Endothelial cell of umbilical vein (primary cell): ENCODE data around the gene TOM1L2. TPM values are rescaled to one million over a fixed set of nuclear protein-coding genes. Genes with fewer than 3 reads are reported as not detected.

Source experiments
- BruUV-seq: library from RNA; stranded (reverse); fragments of 400-500 nt; replicated peaks from 2 replicates; lab custom pipeline; 2021; lab: Mats Ljungman, UMichigan
- CTCF ChIA-PET: fragments of 300-600, 350-600 bp; sonication (Branson Sonifier 250); formaldehyde crosslinking; loops from one replicate; lab custom pipeline; 2021; ENCODE audit warnings: antibody characterized with exemption, inconsistent platforms; lab: Charles Lee
- POLR2A ChIA-PET: fragments of 300-600, 350-600 bp; sonication (Branson Sonifier 250); formaldehyde crosslinking; loops from one replicate; lab custom pipeline; 2021; ENCODE audit warnings: antibody characterized with exemption, inconsistent platforms; lab: Charles Lee
- DNase-seq: peaks from one replicate; pipeline ENCODE4 v3.0.0-alpha.2; 2011; ENCODE audit warnings: low read depth, low spot score
- FAIRE-seq: peaks from 2 replicates; lab custom pipeline; 2011; peaks lifted over from hg19 to GRCh38; lab: Jason Lieb, UNC
- H2AFZ ChIP-seq: 2 replicates; pipeline ENCODE4 v1.6.0; 2012; ENCODE audit warnings: low read depth, low read length, control low read depth, inconsistent platforms
- H3K27ac ChIP-seq: 2 replicates; pipeline ENCODE4 v1.5.1; 2011; ENCODE audit warnings: low read depth, mild to moderate bottlenecking, control low read depth, low read length, moderate library complexity; ENCODE audit not compliant: insufficient read depth
- H3K27me3 ChIP-seq, 2 experiments: 2 replicates each; pipeline versions ENCODE4 v1.6.0 to v1.6.1; 2011; ENCODE audit warnings: low read length in 2 of 2, mixed read lengths in 1 of 2; ENCODE audit not compliant: control insufficient read depth in 2 of 2, insufficient read depth in 2 of 2
- H3K36me3 ChIP-seq, 2 experiments: 2 replicates in 1 of 2; 3 replicates in 1 of 2; pipeline ENCODE4 v1.5.1; 2011; ENCODE audit warnings: low read length in 2 of 2, mild to moderate bottlenecking in 1 of 2, moderate library complexity in 1 of 2; ENCODE audit not compliant: control insufficient read depth in 2 of 2, insufficient read depth in 2 of 2; ENCODE audit errors: extremely low read depth in 1 of 2
- H3K4me1 ChIP-seq: 3 replicates; pipeline ENCODE4 v1.5.1; 2011; ENCODE audit warnings: mild to moderate bottlenecking, low read length; ENCODE audit not compliant: control insufficient read depth, insufficient read depth; ENCODE audit errors: extremely low read depth
- H3K4me2 ChIP-seq: 2 replicates; pipeline ENCODE4 v1.6.1; 2011; ENCODE audit warnings: low read length, control low read depth, mixed read lengths; ENCODE audit not compliant: insufficient read depth
- H3K4me3 ChIP-seq, 3 experiments: fragments of 200-600 bp in 1 of 3; sonication (generic), shearing (Covaris generic) in 1 of 3; replicated peaks in 1 of 3; 2 replicates each; pipeline ENCODE4 v1.5.1; 2011 to 2016; ENCODE audit warnings: control low read depth in 3 of 3, low read length in 3 of 3, mild to moderate bottlenecking in 2 of 3, inconsistent platforms in 1 of 3, low read depth in 1 of 3, moderate library complexity in 1 of 3; ENCODE audit not compliant: insufficient read depth in 1 of 3
- H3K79me2 ChIP-seq: 2 replicates; pipeline ENCODE4 v1.6.0; 2012; ENCODE audit warnings: low read length, inconsistent platforms; ENCODE audit not compliant: control insufficient read depth, insufficient read depth
- H3K9ac ChIP-seq: replicated peaks from 2 replicates; pipeline ENCODE3; 2011; ENCODE audit warnings: low read length, control low read depth; ENCODE audit not compliant: insufficient read depth; ENCODE audit errors: extremely low read depth
- H3K9me1 ChIP-seq: replicated peaks from 3 replicates; pipeline ENCODE4 v1.6.0; 2011; ENCODE audit warnings: mild to moderate bottlenecking, low read length; ENCODE audit not compliant: control insufficient read depth, insufficient read depth; ENCODE audit errors: extremely low read depth
- H3K9me3 ChIP-seq: replicated peaks from 2 replicates; pipeline ENCODE4 v1.5.1; 2012; ENCODE audit warnings: low read length, inconsistent platforms; ENCODE audit not compliant: control insufficient read depth, insufficient read depth
- H4K20me1 ChIP-seq: replicated peaks from 2 replicates; pipeline ENCODE3; 2011; ENCODE audit warnings: mild to moderate bottlenecking, low read length; ENCODE audit not compliant: control insufficient read depth, insufficient read depth; ENCODE audit errors: extremely low read depth
- EZH2 ChIP-seq: IDR thresholded peaks from 2 replicates; pipeline ENCODE4 v1.6.1; 2012; ENCODE audit warnings: borderline replicate concordance, low read depth, mild to moderate bottlenecking, moderate library complexity, low read length, inconsistent platforms; ENCODE audit not compliant: severe bottlenecking
- FOS ChIP-seq: IDR thresholded peaks from 2 replicates; pipeline ENCODE4 v1.6.1; 2011; ENCODE audit warnings: mild to moderate bottlenecking, low read length, moderate library complexity, borderline replicate concordance; ENCODE audit not compliant: insufficient read depth
- GATA2 ChIP-seq: IDR thresholded peaks from 2 replicates; pipeline ENCODE4 v1.7.0; 2011; ENCODE audit warnings: low read depth, mild to moderate bottlenecking, moderate library complexity, mixed read lengths, low read length; ENCODE audit not compliant: insufficient read length, insufficient read depth
- JUN ChIP-seq: IDR thresholded peaks from 2 replicates; pipeline ENCODE4 v1.6.1; 2011; ENCODE audit warnings: borderline replicate concordance, low read depth; ENCODE audit not compliant: insufficient read length, insufficient read depth
- MYC ChIP-seq: IDR thresholded peaks from one replicate; pipeline ENCODE4 v1.6.1; 2011; ENCODE audit warnings: mild to moderate bottlenecking, low read depth, low read length
- POLR2A ChIP-seq: IDR thresholded peaks from 2 replicates; pipeline ENCODE4 v1.6.1; 2012; ENCODE audit warnings: low read depth, mild to moderate bottlenecking, control low read depth, low read length
- POLR2AphosphoS5 ChIP-seq: IDR thresholded peaks from 2 replicates; pipeline ENCODE4 v1.6.1; 2012; ENCODE audit warnings: low read depth, mild to moderate bottlenecking, control low read depth, low read length, moderate library complexity; ENCODE audit not compliant: insufficient read depth
- dilution Hi-C: fragments of 300-500 bp; cut with MboI; formaldehyde crosslinking; loops from one replicate; pipeline ENCODE4 v1.15.0; 2019; ENCODE audit warnings: low sequenced_read_pairs; ENCODE audit not compliant: extremely low pct_ligation_motif_present
- intact Hi-C: fragments of 100-400 bp; cut with micrococcal nuclease; formaldehyde crosslinking; loops from one replicate; pipeline ENCODE4 v1.10.0; 2022
- polyA plus RNA-seq, 4 experiments: library from polyadenylated mRNA; depleted of rRNA in 3 of 4; stranded (reverse) in 3 of 4; unstranded in 1 of 4; fragments of >200 nt; gene quantifications; 2 replicates each; pipeline versions ENCODE4 v1.2.1 to v1.2.3, GENCODE V29; 2011 to 2012; ENCODE audit warnings: missing spikeins in 1 of 4
- total RNA-seq: library from RNA; stranded (reverse); gene quantifications from 2 replicates; pipeline ENCODE4 v1.2.3, GENCODE V29; 2021
- TF ChIP-seq, protein P1 (sequence below), 2 donors: IDR thresholded peaks; 1 replicate in 1 of 2; 2 replicates in 1 of 2; pipeline ENCODE4 v1.5.1; 2011; ENCODE audit warnings: low read length in 2 of 2, mild to moderate bottlenecking in 2 of 2, moderate library complexity in 2 of 2, control low read depth in 1 of 2, inconsistent platforms in 1 of 2, low read depth in 1 of 2; ENCODE audit not compliant: insufficient read depth in 1 of 2; ENCODE audit errors: extremely low read depth in 1 of 2
- TF ChIP-seq, protein P2 (sequence below): IDR thresholded peaks from 2 replicates; pipeline ENCODE4 v1.6.1; 2011; ENCODE audit not compliant: insufficient read depth, insufficient read length

The TOM1L2 gene
- total and polyA plus RNA-seq, 2 donors (not counting 3 experiments of a cell fraction or from before 2014, with no cell fraction given) = 31.7 to 37.6 TPM

DNA sequence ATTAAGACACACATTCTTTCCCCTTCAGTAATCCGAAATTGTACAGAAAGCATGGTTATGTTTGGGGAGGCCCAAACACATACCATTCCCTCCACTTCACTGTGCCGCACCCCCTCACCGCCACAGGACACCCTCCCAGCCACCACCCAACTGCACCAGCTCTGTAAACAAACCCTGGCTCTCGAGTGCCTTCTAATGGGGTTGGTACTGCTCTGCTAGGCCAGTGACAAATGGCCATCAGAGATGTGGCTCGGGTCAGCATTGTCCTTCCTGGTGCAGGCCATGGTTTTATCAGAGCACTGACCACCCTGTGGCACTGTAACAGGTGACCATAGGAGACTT, 111.5 kb downstream of the TOM1L2 start:
- no peaks in the 10 kb centered on the region for H3K79me2 ChIP-seq
- H3K27me3 ChIP-seq = no peaks in the 10 kb centered on the region
- H4K20me1 ChIP-seq = no peaks in the 10 kb centered on the region
- no peak overlapping the region for H2AFZ ChIP-seq
- no peak for TF ChIP-seq GATA2
- no peak for TF ChIP-seq POLR2AphosphoS5
- TF ChIP-seq FOS = no peak
- TF ChIP-seq JUN = no peak
- no peak for TF ChIP-seq EZH2
- TF ChIP-seq, protein P1, sequence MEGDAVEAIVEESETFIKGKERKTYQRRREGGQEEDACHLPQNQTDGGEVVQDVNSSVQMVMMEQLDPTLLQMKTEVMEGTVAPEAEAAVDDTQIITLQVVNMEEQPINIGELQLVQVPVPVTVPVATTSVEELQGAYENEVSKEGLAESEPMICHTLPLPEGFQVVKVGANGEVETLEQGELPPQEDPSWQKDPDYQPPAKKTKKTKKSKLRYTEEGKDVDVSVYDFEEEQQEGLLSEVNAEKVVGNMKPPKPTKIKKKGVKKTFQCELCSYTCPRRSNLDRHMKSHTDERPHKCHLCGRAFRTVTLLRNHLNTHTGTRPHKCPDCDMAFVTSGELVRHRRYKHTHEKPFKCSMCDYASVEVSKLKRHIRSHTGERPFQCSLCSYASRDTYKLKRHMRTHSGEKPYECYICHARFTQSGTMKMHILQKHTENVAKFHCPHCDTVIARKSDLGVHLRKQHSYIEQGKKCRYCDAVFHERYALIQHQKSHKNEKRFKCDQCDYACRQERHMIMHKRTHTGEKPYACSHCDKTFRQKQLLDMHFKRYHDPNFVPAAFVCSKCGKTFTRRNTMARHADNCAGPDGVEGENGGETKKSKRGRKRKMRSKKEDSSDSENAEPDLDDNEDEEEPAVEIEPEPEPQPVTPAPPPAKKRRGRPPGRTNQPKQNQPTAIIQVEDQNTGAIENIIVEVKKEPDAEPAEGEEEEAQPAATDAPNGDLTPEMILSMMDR (IDR thresholded peaks at IDR 0.05; ENCODE audit: extremely low read depth in 1 of 2, insufficient read depth in 1 of 2, low read depth in 1 of 2, low read length in 2 of 2) = no peak
- no peak for TF ChIP-seq MYC
- TF ChIP-seq, protein P2, sequence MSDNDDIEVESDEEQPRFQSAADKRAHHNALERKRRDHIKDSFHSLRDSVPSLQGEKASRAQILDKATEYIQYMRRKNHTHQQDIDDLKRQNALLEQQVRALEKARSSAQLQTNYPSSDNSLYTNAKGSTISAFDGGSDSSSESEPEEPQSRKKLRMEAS = no peak
- TF ChIP-seq POLR2A = no peak
- POLR2A ChIA-PET = no interaction called here
- no peaks in the 10 kb centered on the region for H3K4me1 ChIP-seq
- BruUV-seq = no TSS peak
- intact Hi-C loops (loop anchor here (1.0 kb wide), 3 partner anchors 48 to 179 kb away; partner anchors contain the start of gene RAI1), dilution Hi-C loops (no loop called here)
- CTCF ChIA-PET = interaction anchor here (1.0 to 7.0 kb wide), 16 partner anchors 9 to 181 kb away, joined by 4 to 68 read pairs (median 6); partner anchors contain the start of gene SREBF1
- H3K9ac ChIP-seq = no peak overlapping the region
- no peaks in the 10 kb centered on the region for H3K9me3 ChIP-seq
- FAIRE-seq = no peak
- H3K4me3 ChIP-seq = no peak overlapping the region
- H3K4me2 ChIP-seq = no peak overlapping the region
- no peak for DNase-seq
- no peaks in the 10 kb centered on the region for H3K36me3 ChIP-seq
- H3K9me1 ChIP-seq = no peaks in the 10 kb centered on the region
- H3K27ac ChIP-seq = no peak overlapping the region
